K562 (cell line): ENCODE results near the gene FAXC. TPM values are rescaled to one million over a fixed set of nuclear protein-coding genes. Genes with fewer than 3 reads are reported as not detected.

Source experiments
- ATAC-seq: fragments of 200-7000 bp; cut with Tn5 transposase; 3 replicates; pipeline ENCODE4 v1.9.1; 2020; ENCODE audit warnings: moderate library complexity
- BruUV-seq: library from RNA; stranded (reverse); fragments of 400-500 nt; replicated peaks from 2 replicates; lab custom pipeline; 2021; lab: Mats Ljungman, UMichigan
- CTCF ChIA-PET: fragments of 300-600 bp; formaldehyde crosslinking; extraction: SDS; loops from one replicate; lab custom pipeline; 2021; ENCODE audit warnings: low intra/inter-chr PET ratio; lab: Yijun Ruan, JAX
- POLR2A ChIA-PET: fragments of 300-600, 350-650 bp; sonication (Branson Sonifier 250); formaldehyde crosslinking; extraction: SDS; loops from one replicate; lab custom pipeline; 2021; ENCODE audit warnings: antibody characterized with exemption, inconsistent platforms; lab: Yijun Ruan, JAX
- DNase-seq, 4 experiments: peaks; one replicate each; pipeline versions ENCODE4 v3.0.0 to v3.0.0-alpha.2; 2011 to 2018; ENCODE audit warnings: low spot score in 3 of 4, mixed read lengths in 3 of 4; ENCODE audit errors: extremely low read depth in 1 of 4
- FAIRE-seq: peaks from 2 replicates; lab custom pipeline; 2011; peaks lifted over from hg19 to GRCh38; lab: Jason Lieb, UNC
- H2AFZ ChIP-seq: 2 replicates; pipeline ENCODE4 v1.6.0; 2011; ENCODE audit warnings: low read depth, low read length, control low read depth, inconsistent platforms
- H3K27ac ChIP-seq: fragments of 200-600 bp; 3 replicates; pipeline ENCODE4 v1.8.0; 2011; ENCODE audit warnings: low read depth, mild to moderate bottlenecking, control low read depth, inconsistent platforms, low read length, moderate library complexity, mixed read lengths; ENCODE audit errors: extremely low read depth
- H3K27me3 ChIP-seq, 2 experiments: fragments of 300-600 bp in 1 of 2; 2 replicates in 1 of 2; 3 replicates in 1 of 2; pipeline versions ENCODE4 v1.6.0 to v1.8.0; 2011; ENCODE audit warnings: inconsistent platforms in 2 of 2, low read length in 2 of 2, mild to moderate bottlenecking in 1 of 2, mixed read lengths in 1 of 2, moderate library complexity in 1 of 2; ENCODE audit not compliant: control insufficient read depth in 2 of 2, insufficient read depth in 2 of 2
- H3K36me3 ChIP-seq: fragments of 300-600 bp; 3 replicates; pipeline ENCODE4 v1.8.0; 2011; ENCODE audit warnings: mild to moderate bottlenecking, low read length, inconsistent platforms; ENCODE audit not compliant: control insufficient read depth, insufficient read depth
- H3K4me1 ChIP-seq, 2 experiments: fragments of 200-600 bp in 1 of 2; replicated peaks in 1 of 2; 2 replicates in 1 of 2; 3 replicates in 1 of 2; pipeline versions ENCODE4 v1.5.1 to v1.8.0; 2011; ENCODE audit warnings: inconsistent platforms in 2 of 2, low read length in 2 of 2, mild to moderate bottlenecking in 1 of 2, mixed read lengths in 1 of 2, moderate library complexity in 1 of 2; ENCODE audit not compliant: control insufficient read depth in 2 of 2, insufficient read depth in 2 of 2
- H3K4me2 ChIP-seq: 2 replicates; pipeline ENCODE4 v1.6.1; 2011; ENCODE audit warnings: low read length, control low read depth, inconsistent platforms, mixed read lengths; ENCODE audit not compliant: insufficient read depth
- H3K4me3 ChIP-seq: fragments of 200-600 bp; sonication (generic), shearing (Covaris generic); 2 replicates; pipeline ENCODE4 v1.5.1; 2016; ENCODE audit warnings: control low read depth, inconsistent platforms
- H3K79me2 ChIP-seq: fragments of 200-600 bp; 3 replicates; pipeline ENCODE4 v1.8.0; 2011; ENCODE audit warnings: low read length, inconsistent platforms; ENCODE audit not compliant: control insufficient read depth, insufficient read depth
- H3K9ac ChIP-seq, 2 experiments: 2 replicates each; pipeline versions ENCODE4 v1.6.0 to v1.6.1; 2011; ENCODE audit warnings: low read depth in 2 of 2, low read length in 2 of 2, control low read depth in 1 of 2, inconsistent platforms in 1 of 2, mild to moderate bottlenecking in 1 of 2, mixed read lengths in 1 of 2; ENCODE audit not compliant: insufficient read depth in 1 of 2
- H3K9me1 ChIP-seq: one replicate; pipeline ENCODE4 v1.6.0; 2011; ENCODE audit warnings: inconsistent platforms, mild to moderate bottlenecking, low read length, moderate library complexity; ENCODE audit not compliant: control insufficient read depth, insufficient read depth
- H3K9me3 ChIP-seq: replicated peaks from 2 replicates; pipeline ENCODE4 v1.5.1; 2011; ENCODE audit warnings: low read depth, low read length, inconsistent platforms; ENCODE audit not compliant: control insufficient read depth, insufficient read depth
- H4K20me1 ChIP-seq: replicated peaks from 2 replicates; pipeline ENCODE4 v1.6.1; 2011; ENCODE audit warnings: low read length, inconsistent platforms, mixed read lengths; ENCODE audit not compliant: control insufficient read depth, insufficient read depth
- ARID3A ChIP-seq: IDR thresholded peaks from 2 replicates; pipeline ENCODE4 v1.6.1; 2012; ENCODE audit warnings: low read depth, low read length, improper control_type of control experiment, borderline replicate concordance
- CBFA2T2 ChIP-seq: fragments of 450-650 bp; conservative IDR thresholded peaks from 2 replicates; pipeline ENCODE4 v1.6.1; 2017; ENCODE audit warnings: mild to moderate bottlenecking
- COPS2 ChIP-seq: fragments of 450-650 bp; conservative IDR thresholded peaks from 2 replicates; pipeline ENCODE4 v1.6.1; 2016; ENCODE audit warnings: mild to moderate bottlenecking, moderate library complexity
- DPF2 ChIP-seq: fragments of 450-650 bp; IDR thresholded peaks from 2 replicates; pipeline ENCODE4 v1.6.1; 2016
- FOXO4 ChIP-seq: fragments of 450-650 bp; formaldehyde crosslinking; IDR thresholded peaks from 2 replicates; pipeline ENCODE4 v1.4.0; 2020; ENCODE audit warnings: mild to moderate bottlenecking, moderate library complexity
- GATAD2A ChIP-seq: fragments of 450-650 bp; IDR thresholded peaks from 2 replicates; pipeline ENCODE4 v1.6.1; 2017
- HMG20A ChIP-seq: fragments of 450-650 bp; formaldehyde crosslinking; conservative IDR thresholded peaks from 2 replicates; pipeline ENCODE4 v1.4.0; 2020; ENCODE audit warnings: mild to moderate bottlenecking, mixed read lengths
- HMG20B ChIP-seq: fragments of 250-450 bp; sonication (Bioruptor Pico); IDR thresholded peaks from 2 replicates; pipeline ENCODE4 v1.5.0; 2021; ENCODE audit warnings: mild to moderate bottlenecking
- IRF1 ChIP-seq: sonication (generic); formaldehyde crosslinking; IDR thresholded peaks from 2 replicates; pipeline ENCODE4 v1.8.0; 2022; ENCODE audit warnings: missing genetic modification reagents, mild to moderate bottlenecking, borderline replicate concordance
- NCOA4 ChIP-seq: fragments of 450-650 bp; IDR thresholded peaks from 2 replicates; pipeline ENCODE4 v1.6.1; 2018; ENCODE audit warnings: mild to moderate bottlenecking; ENCODE audit not compliant: partially characterized antibody
- THRAP3 ChIP-seq: fragments of 450-650 bp; IDR thresholded peaks from 2 replicates; pipeline ENCODE4 v1.6.1; 2016; ENCODE audit warnings: mild to moderate bottlenecking, inconsistent platforms, borderline replicate concordance
- ZNF263 ChIP-seq: sonication (generic); formaldehyde crosslinking; IDR thresholded peaks from 2 replicates; pipeline ENCODE4 v1.8.0; 2022; ENCODE audit warnings: mild to moderate bottlenecking, missing genetic modification reagents, borderline replicate concordance
- WGBS: fragments of 100-300 bp; shearing (Covaris generic); methylation state at CpG from one replicate; pipeline ENCODE4 v1.1.6; 2016; ENCODE audit warnings: low coverage, mixed read lengths; ENCODE audit not compliant: insufficient coverage; ENCODE audit errors: missing lambda C conversion rate; 5-methylcytosine and 5-hydroxymethylcytosine counted together
- in situ Hi-C: fragments of 300-500 bp; cut with MboI; formaldehyde crosslinking; loops from 4 replicates; pipeline ENCODE4 v1.15.0; 2018; ENCODE audit warnings: inconsistent platforms, mixed read lengths
- intact Hi-C: fragments of 100-400 bp; cut with micrococcal nuclease; formaldehyde crosslinking; loops from 2 replicates; pipeline ENCODE4 v1.14.2; 2022
- polyA plus RNA-seq, 8 experiments: library from polyadenylated mRNA; depleted of rRNA in 4 of 8; stranded (reverse) in 5 of 8; unstranded in 3 of 8; fragments of >200 nt; fragmentation: Nextera tagmentation in 2 of 8; fragmentation: Illumina TruSeq in 1 of 8; extraction: Ambion mirVana in 2 of 8; extraction: Trizol in 1 of 8; gene quantifications; 2 replicates each; pipeline versions ENCODE4 v1.2.1 to v1.2.3, GENCODE V29; 2011 to 2014; ENCODE audit warnings: inconsistent platforms in 1 of 8, missing spikeins in 1 of 8
- total RNA-seq, 7 experiments: library from RNA; depleted of rRNA in 6 of 7; stranded (reverse); fragments of >200 nt in 6 of 7; fragmentation: Illumina TruSeq in 2 of 7; extraction: Trizol in 2 of 7; gene quantifications; 2 replicates each; pipeline versions ENCODE4 v1.2.1 to v1.2.3, GENCODE V29; 2011 to 2021; ENCODE audit warnings: low replicate concordance in 1 of 7

Gene FAXC
- total and polyA plus RNA-seq, 9 of the 15 experiments (the other 6 are each of a cell fraction or from before 2014, with no cell fraction given), result 0.06 to 0.40 (median 0.13) TPM; not detected in 5

GRCh38 chr6:99307295-99307907 is 42.1 kb downstream of the FAXC start:
- Histone ChIP-seq H3K9me3 (no peaks in the 10 kb centered on the region), H3K4me3 (no peak overlapping the region), H3K9ac (no peak overlapping the region), H3K36me3 (no peaks in the 10 kb centered on the region), H4K20me1 (no peaks in the 10 kb centered on the region), H3K27ac (no peak overlapping the region), H3K9me1 (peaks cover 3% of the 10 kb centered on the region), H3K79me2 (no peaks in the 10 kb centered on the region), H3K4me1 (no peaks in the 10 kb centered on the region), H2AFZ (no peak overlapping the region), H3K27me3 (peaks cover 8 to 20% of the 10 kb centered on the region in 2 experiments; a peak in 4 of 5 replicates), H3K4me2 (no peak overlapping the region)
- no peak for FAIRE-seq
- TF ChIP-seq ARID3A (no peak), HMG20A (CRISPR knock-in tag) (no peak), ZNF263 (CRISPR knock-in tag) (no peak), GATAD2A (no peak), IRF1 (no peak), DPF2 (no peak), NCOA4 (no peak), FOXO4 (CRISPR knock-in tag) (no peak), CBFA2T2 (no peak), HMG20B (CRISPR knock-in tag) (no peak), COPS2 (no peak), THRAP3 (no peak)
- ChIA-PET CTCF (no interaction called here), POLR2A (no interaction called here)
- in situ Hi-C loops, result no loop called here
- intact Hi-C loops, result no loop called here
- no peak for DNase-seq
- ATAC-seq, result no peak
- 1% methylated on average over 11 of the region's 11 CpGs for WGBS
- no TSS peak for BruUV-seq
